ENCODE measurements around the gene PCDHGC3.
"Not testable (repeated sequence)": the region's sequence is repeated elsewhere in the genome, so short reads cannot be mapped to it uniquely, and the experiment has no call there.

Gene PCDHGC3

GRCh38 chr5:141475625-141476131 lies at the start of gene PCDHGC3:
Gene PCDHGC3 (plus strand): TSS chr5:141475966. CDS start chr5:141476117, 151 bp downstream.
- DNase-seq, result no peak

GRCh38 chr5:141427783-141428426 lies 47.9 kb upstream of the PCDHGC3 start:
- DNase-seq, result no peak

DNA sequence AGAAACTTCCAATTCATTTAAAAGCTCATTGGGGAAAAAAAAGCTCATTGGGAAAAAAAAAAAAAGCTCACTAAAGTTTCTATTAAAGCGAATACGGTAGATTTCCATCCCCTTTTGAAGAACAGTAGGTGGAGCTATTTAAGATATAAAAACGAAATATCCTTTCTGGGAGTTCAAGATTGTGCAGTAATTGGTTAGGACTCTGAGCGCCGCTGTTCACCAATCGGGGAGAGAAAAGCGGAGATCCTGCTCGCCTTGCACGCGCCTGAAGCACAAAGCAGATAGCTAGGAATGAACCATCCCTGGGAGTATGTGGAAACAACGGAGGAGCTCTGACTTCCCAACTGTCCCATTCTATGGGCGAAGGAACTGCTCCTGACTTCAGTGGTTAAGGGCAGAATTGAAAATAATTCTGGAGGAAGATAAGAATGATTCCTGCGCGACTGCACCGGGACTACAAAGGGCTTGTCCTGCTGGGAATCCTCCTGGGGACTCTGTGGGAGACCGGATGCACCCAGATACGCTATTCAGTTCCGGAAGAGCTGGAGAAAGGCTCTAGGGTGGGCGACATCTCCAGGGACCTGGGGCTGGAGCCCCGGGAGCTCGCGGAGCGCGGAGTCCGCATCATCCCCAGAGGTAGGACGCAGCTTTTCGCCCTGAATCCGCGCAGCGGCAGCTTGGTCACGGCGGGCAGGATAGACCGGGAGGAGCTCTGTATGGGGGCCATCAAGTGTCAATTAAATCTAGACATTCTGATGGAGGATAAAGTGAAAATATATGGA lies 45.2 kb upstream of the PCDHGC3 start, which contains the start of gene PCDHGA12:
PCDHGA12 (plus strand) TSS at position 176 of the 782 bp plus-strand sequence; CDS start at position 429, 253 bp downstream.
- peak; percentile 43 for DNase-seq

DNA sequence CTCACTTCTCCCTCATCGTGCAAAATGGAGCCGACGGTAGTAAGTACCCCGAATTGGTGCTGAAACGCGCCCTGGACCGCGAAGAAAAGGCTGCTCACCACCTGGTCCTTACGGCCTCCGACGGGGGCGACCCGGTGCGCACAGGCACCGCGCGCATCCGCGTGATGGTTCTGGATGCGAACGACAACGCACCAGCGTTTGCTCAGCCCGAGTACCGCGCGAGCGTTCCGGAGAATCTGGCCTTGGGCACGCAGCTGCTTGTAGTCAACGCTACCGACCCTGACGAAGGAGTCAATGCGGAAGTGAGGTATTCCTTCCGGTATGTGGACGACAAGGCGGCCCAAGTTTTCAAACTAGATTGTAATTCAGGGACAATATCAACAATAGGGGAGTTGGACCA lies 44.5 kb upstream of the PCDHGC3 start:
- no peak for DNase-seq

DNA sequence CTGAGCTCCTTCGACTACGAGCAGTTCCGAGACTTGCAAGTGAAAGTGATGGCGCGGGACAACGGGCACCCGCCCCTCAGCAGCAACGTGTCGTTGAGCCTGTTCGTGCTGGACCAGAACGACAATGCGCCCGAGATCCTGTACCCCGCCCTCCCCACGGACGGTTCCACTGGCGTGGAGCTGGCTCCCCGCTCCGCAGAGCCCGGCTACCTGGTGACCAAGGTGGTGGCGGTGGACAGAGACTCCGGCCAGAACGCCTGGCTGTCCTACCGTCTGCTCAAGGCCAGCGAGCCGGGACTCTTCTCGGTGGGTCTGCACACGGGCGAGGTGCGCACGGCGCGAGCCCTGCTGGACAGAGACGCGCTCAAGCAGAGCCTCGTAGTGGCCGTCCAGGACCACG lies 43.5 kb upstream of the PCDHGC3 start:
- not testable (repeated sequence) for DNase-seq

DNA sequence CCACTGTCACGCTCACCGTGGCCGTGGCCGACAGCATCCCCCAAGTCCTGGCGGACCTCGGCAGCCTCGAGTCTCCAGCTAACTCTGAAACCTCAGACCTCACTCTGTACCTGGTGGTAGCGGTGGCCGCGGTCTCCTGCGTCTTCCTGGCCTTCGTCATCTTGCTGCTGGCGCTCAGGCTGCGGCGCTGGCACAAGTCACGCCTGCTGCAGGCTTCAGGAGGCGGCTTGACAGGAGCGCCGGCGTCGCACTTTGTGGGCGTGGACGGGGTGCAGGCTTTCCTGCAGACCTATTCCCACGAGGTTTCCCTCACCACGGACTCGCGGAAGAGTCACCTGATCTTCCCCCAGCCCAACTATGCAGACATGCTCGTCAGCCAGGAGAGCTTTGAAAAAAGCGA lies 43.0 kb upstream of the PCDHGC3 start:
- not testable (repeated sequence) for DNase-seq

GRCh38 chr5:141434006-141434405 lies 41.8 kb upstream of the PCDHGC3 start:
- no peak for DNase-seq

DNA sequence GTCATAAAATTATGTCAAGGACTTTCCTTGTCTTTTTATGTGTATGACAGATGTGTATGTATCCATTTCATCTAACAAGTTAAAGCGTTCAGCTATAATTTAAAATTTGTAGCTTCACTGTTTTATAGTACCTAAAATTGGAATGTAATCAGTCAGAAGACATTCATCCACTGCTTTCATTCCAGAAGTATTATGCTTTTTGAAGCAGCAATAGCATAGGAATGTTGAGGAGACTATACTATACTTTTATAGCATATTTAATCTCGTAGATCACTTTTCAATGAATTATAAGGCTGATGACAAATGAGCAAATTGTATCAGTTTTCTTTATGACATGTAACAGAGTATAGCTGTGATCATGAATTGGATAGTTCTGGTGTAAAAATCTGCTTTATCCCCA lies 38.5 kb upstream of the PCDHGC3 start:
- DNase-seq, result no peak

DNA sequence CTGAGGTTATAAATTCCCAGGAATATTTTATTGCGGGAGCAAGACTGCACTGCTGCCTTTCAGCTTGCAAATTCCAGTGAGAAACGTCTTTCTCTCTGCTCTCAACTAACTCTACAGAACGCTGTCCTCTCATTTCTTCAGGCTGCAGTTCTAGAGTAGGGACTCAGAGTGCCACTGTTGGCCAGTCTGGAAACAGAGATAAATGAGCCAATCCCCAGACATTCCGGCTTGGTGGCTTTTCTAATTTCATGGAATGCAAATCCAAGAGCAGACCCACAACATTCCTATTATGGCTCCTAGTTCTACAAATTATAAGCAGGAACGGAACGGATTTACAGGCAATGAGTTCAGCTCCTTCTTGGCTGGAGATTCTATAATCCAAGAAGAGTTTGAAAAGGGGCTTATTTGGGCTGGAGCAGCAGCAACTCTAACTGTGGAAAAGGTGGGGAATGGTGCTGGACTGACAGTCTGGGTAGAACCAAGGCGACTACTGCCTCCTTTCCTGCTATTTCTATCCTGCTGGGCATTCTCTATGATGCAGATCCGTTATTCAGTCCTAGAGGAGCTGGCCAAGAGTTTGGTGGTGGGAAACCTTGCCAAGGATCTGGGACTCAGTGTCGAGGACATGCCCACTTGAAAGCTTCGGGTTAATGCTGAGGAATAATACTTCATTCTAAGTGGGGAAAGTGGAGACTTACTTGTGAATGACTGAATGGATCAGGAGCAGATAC lies 36.2 kb upstream of the PCDHGC3 start:
- no peak for DNase-seq

- DNase-seq, result no peak
Observed at GRCh38 chr5:141440341-141440740, 35.4 kb upstream of the PCDHGC3 start.

DNA sequence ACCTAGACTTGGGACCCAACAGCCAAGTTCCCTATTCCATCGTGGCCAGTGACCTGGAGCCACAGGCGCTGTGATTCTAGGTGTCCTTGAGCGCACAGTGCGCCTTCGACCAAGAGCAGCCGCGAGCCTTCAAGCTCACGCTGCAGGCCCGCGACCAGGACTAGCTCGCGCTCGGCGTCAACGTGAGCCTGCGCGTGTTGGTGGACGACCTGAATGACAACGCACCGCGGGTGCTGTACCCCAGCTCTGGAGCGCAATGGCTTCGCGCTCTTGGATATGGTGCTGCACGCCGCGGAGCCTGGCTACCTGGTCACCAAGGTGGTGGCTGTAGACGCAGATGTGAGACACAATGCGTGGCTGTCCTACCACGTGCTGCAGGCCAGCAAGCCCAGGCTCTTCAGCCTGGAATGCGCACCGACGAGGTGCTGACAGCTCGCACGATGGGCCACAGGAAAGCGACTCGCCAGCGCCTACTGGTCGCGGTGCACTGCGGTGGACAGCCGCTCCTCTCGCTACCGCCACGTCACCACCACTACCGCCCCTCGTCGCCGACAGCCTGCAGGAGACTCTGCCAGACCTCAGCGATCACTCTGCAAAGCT lies 34.1 kb upstream of the PCDHGC3 start:
- DNase-seq, result no peak

DNA sequence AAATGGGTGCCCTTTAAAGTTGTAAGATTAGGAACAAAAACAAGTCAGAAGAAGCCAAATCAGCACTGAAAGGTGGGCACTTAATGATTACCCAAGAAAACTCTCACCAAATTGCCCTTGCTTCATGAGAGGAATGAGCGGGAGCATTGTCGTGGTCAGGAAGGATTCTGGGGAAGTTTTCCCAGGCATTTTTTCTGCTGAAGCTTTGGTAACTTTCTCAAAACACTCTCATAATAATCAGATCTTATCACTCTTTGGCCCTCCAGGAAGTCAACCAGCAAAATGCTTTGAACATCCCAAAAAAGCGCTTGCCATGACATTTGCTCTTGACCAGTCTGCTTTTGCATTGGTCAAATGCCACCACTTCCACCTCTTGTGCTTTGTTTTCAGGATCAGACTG lies 10.4 kb upstream of the PCDHGC3 start:
- DNase-seq, result no peak

DNA sequence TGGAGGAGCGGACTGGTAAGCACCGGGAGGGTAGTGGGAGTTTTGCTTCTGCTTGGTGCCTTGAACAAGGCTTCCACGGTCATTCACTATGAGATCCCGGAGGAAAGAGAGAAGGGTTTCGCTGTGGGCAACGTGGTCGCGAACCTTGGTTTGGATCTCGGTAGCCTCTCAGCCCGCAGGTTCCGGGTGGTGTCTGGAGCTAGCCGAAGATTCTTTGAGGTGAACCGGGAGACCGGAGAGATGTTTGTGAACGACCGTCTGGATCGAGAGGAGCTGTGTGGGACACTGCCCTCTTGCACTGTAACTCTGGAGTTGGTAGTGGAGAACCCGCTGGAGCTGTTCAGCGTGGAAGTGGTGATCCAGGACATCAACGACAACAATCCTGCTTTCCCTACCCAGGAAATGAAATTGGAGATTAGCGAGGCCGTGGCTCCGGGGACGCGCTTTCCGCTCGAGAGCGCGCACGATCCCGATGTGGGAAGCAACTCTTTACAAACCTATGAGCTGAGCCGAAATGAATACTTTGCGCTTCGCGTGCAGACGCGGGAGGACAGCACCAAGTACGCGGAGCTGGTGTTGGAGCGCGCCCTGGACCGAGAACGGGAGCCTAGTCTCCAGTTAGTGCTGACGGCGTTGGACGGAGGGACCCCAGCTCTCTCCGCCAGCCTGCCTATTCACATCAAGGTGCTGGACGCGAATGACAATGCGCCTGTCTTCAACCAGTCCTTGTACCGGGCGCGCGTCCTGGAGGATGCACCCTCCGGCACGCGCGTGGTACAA lies 556 bp downstream of the PCDHGC3 start:
- DNase-seq, result no peak

DNA sequence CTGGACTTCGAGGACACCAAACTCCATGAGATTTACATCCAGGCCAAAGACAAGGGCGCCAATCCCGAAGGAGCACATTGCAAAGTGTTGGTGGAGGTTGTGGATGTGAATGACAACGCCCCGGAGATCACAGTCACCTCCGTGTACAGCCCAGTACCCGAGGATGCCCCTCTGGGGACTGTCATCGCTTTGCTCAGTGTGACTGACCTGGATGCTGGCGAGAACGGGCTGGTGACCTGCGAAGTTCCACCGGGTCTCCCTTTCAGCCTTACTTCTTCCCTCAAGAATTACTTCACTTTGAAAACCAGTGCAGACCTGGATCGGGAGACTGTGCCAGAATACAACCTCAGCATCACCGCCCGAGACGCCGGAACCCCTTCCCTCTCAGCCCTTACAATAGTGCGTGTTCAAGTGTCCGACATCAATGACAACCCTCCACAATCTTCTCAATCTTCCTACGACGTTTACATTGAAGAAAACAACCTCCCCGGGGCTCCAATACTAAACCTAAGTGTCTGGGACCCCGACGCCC lies 1.3 kb downstream of the PCDHGC3 start:
- no peak for DNase-seq

DNA sequence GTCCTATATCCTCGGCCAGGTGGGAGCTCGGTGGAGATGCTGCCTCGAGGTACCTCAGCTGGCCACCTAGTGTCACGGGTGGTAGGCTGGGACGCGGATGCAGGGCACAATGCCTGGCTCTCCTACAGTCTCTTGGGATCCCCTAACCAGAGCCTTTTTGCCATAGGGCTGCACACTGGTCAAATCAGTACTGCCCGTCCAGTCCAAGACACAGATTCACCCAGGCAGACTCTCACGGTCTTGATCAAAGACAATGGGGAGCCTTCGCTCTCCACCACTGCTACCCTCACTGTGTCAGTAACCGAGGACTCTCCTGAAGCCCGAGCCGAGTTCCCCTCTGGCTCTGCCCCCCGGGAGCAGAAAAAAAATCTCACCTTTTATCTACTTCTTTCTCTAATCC lies 2.0 kb downstream of the PCDHGC3 start:
- DNase-seq, result no peak

GRCh38 chr5:141478321-141478945 lies 2.7 kb downstream of the PCDHGC3 start:
- DNase-seq, result no peak

DNA sequence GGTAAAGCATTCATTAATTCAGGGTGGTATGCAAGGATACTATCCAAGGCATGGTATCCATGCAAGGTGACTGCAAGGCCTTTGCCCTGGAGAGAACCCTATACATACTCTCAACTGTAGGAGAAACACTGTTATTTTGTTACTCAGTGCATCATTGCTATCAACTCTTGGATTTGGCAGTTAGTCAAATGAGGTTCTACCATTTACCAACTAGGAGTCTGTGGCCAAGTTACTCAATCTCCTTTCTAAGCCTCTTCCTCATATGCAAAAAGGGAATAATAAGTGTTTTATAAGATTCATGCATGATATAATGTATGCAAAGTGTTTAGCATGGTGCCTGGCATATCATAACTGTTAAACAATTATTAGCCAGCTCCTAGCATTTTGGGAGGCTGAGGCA lies 4.0 kb downstream of the PCDHGC3 start:
- peak; percentile 2 for DNase-seq

- DNase-seq, result no peak
Observed at GRCh38 chr5:141483902-141484301, 8.1 kb downstream of the PCDHGC3 start.

GRCh38 chr5:141484310-141484640 lies 8.5 kb downstream of the PCDHGC3 start:
- DNase-seq, result no peak

- DNase-seq, result no peak
Observed at GRCh38 chr5:141484641-141485311, 9.0 kb downstream of the PCDHGC3 start, which contains the start of gene PCDHGC4. Gene PCDHGC4 (plus strand): TSS chr5:141485030. CDS start chr5:141485174, 144 bp downstream.

Measured in GF-D8 (cell line).